IMR-90 (cell line): ENCODE data around the gene ANK2. TPM values are rescaled to one million over a fixed set of nuclear protein-coding genes. Genes with fewer than 3 reads are reported as not detected.

Experiments used
- ATAC-seq: fragments of 200-7000 bp; cut with Tn5 transposase; 2 replicates; pipeline ENCODE4 v1.9.1; 2020; ENCODE audit warnings: low read depth, mild to moderate bottlenecking, moderate library complexity
- BruUV-seq: library from RNA; stranded (reverse); fragments of 400-500 nt; replicated peaks from 2 replicates; lab custom pipeline; 2021; lab: Mats Ljungman, UMichigan
- CTCF ChIA-PET: fragments of 300-600 bp; formaldehyde crosslinking; extraction: SDS; loops from one replicate; lab custom pipeline; 2021; ENCODE audit warnings: antibody characterized with exemption; lab: Yijun Ruan, JAX
- POLR2A ChIA-PET: fragments of 300-600 bp; sonication (Branson Sonifier 250); formaldehyde crosslinking; loops from one replicate; lab custom pipeline; 2022; ENCODE audit warnings: antibody characterized with exemption; ENCODE audit not compliant: unreplicated experiment; lab: Charles Lee
- DNase-seq: peaks from one replicate; pipeline ENCODE4 v3.0.0; 2013
- H2AFZ ChIP-seq: replicated peaks from 2 replicates; pipeline ENCODE3; 2013; ENCODE audit warnings: low read length, mild to moderate bottlenecking; ENCODE audit not compliant: poor library complexity
- H2AK5ac ChIP-seq: 2 replicates; pipeline ENCODE4 v1.6.1; 2013; ENCODE audit warnings: low read depth, low read length, inconsistent platforms
- H2AK9ac ChIP-seq: replicated peaks from 2 replicates; pipeline ENCODE3; 2013; ENCODE audit warnings: mild to moderate bottlenecking, low read depth, low read length, moderate library complexity; ENCODE audit not compliant: poor library complexity
- H2BK120ac ChIP-seq: 2 replicates; pipeline ENCODE4 v1.6.1; 2013; ENCODE audit warnings: low read depth, low read length, inconsistent platforms
- H2BK15ac ChIP-seq: 3 replicates; pipeline ENCODE4 v1.6.1; 2013; ENCODE audit warnings: low read depth, low read length, inconsistent platforms
- H2BK20ac ChIP-seq: 2 replicates; pipeline ENCODE4 v1.6.1; 2013; ENCODE audit warnings: low read depth, mild to moderate bottlenecking, inconsistent platforms, low read length, moderate library complexity
- H2BK5ac ChIP-seq: 2 replicates; pipeline ENCODE4 v1.6.1; 2013; ENCODE audit warnings: mild to moderate bottlenecking, low read depth, low read length, inconsistent platforms; ENCODE audit not compliant: poor library complexity, severe bottlenecking
- H3K14ac ChIP-seq: replicated peaks from 2 replicates; pipeline ENCODE4 v1.6.1; 2013; ENCODE audit warnings: low read depth, low read length, inconsistent platforms
- H3K18ac ChIP-seq: 2 replicates; pipeline ENCODE4 v1.6.1; 2013; ENCODE audit warnings: low read depth, low read length, control low read depth
- H3K23ac ChIP-seq: 2 replicates; pipeline ENCODE4 v1.6.1; 2013; ENCODE audit warnings: low read depth, low read length, inconsistent platforms
- H3K27ac ChIP-seq: 2 replicates; pipeline ENCODE4 v1.5.1; 2013; ENCODE audit warnings: mild to moderate bottlenecking, control low read depth, low read length; ENCODE audit not compliant: insufficient read depth
- H3K27me3 ChIP-seq: 2 replicates; pipeline ENCODE4 v1.6.1; 2013; ENCODE audit warnings: low read length; ENCODE audit not compliant: control insufficient read depth, insufficient read depth
- H3K36me3 ChIP-seq: 2 replicates; pipeline ENCODE4 v1.6.1; 2013; ENCODE audit warnings: low read length, mixed read lengths; ENCODE audit not compliant: control insufficient read depth, insufficient read depth
- H3K4ac ChIP-seq: 2 replicates; pipeline ENCODE4 v1.6.1; 2013; ENCODE audit warnings: low read depth, low read length, inconsistent platforms
- H3K4me1 ChIP-seq: 2 replicates; pipeline ENCODE4 v1.6.1; 2013; ENCODE audit warnings: low read length, mixed read lengths; ENCODE audit not compliant: control insufficient read depth, insufficient read depth
- H3K4me2 ChIP-seq: 2 replicates; pipeline ENCODE4 v1.6.1; 2013; ENCODE audit warnings: low read depth, mild to moderate bottlenecking, control low read depth, low read length, moderate library complexity
- H3K4me3 ChIP-seq: 2 replicates; pipeline ENCODE4 v1.5.1; 2013; ENCODE audit warnings: low read depth, mild to moderate bottlenecking, control low read depth, low read length, moderate library complexity; ENCODE audit not compliant: insufficient read depth
- H3K56ac ChIP-seq: 2 replicates; pipeline ENCODE4 v1.6.1; 2013; ENCODE audit warnings: low read length, inconsistent platforms; ENCODE audit not compliant: insufficient read depth; ENCODE audit errors: extremely low read depth
- H3K79me1 ChIP-seq, 2 experiments: 2 replicates each; pipeline ENCODE4 v1.6.1; 2013; ENCODE audit warnings: low read length in 2 of 2, inconsistent platforms in 1 of 2, low read depth in 1 of 2
- H3K9ac ChIP-seq: 2 replicates; pipeline ENCODE4 v1.6.1; 2013; ENCODE audit warnings: low read depth, low read length, control low read depth
- H3K9me1 ChIP-seq: 2 replicates; pipeline ENCODE4 v1.6.1; 2013; ENCODE audit warnings: low read length, inconsistent platforms; ENCODE audit not compliant: insufficient read depth
- H3K9me3 ChIP-seq: 2 replicates; pipeline ENCODE4 v1.6.1; 2013; ENCODE audit warnings: low read length; ENCODE audit not compliant: control insufficient read depth, insufficient read depth
- H4K20me1 ChIP-seq: 2 replicates; pipeline ENCODE4 v1.6.1; 2013; ENCODE audit warnings: low read length, inconsistent platforms; ENCODE audit not compliant: insufficient read depth
- H4K5ac ChIP-seq: 2 replicates; pipeline ENCODE4 v1.6.1; 2013; ENCODE audit warnings: mild to moderate bottlenecking, low read depth, low read length, control low read depth
- H4K8ac ChIP-seq, 2 experiments: 2 replicates each; pipeline ENCODE4 v1.6.1; 2013; ENCODE audit warnings: low read depth in 2 of 2, low read length in 2 of 2, control low read depth in 1 of 2, inconsistent platforms in 1 of 2
- H4K91ac ChIP-seq: 2 replicates; pipeline ENCODE4 v1.6.1; 2013; ENCODE audit warnings: low read depth, low read length, inconsistent platforms; ENCODE audit not compliant: insufficient read depth
- CEBPB ChIP-seq: IDR thresholded peaks from 2 replicates; pipeline ENCODE4 v1.6.1; 2012; ENCODE audit warnings: low read depth, low read length, improper control_type of control experiment
- FOS ChIP-seq: fragments of 150-350 bp; IDR thresholded peaks from 2 replicates; pipeline ENCODE4 v1.6.1; 2016; ENCODE audit warnings: low read depth, low read length
- MAFK ChIP-seq: IDR thresholded peaks from 2 replicates; pipeline ENCODE4 v1.6.1; 2012; ENCODE audit warnings: low read depth, low read length, improper control_type of control experiment
- SMC3 ChIP-seq: fragments of 150-350 bp; IDR thresholded peaks from 2 replicates; pipeline ENCODE4 v1.6.1; 2016; ENCODE audit warnings: low read depth, mild to moderate bottlenecking, antibody characterized with exemption, low read length, moderate library complexity
- WGBS, 2 experiments: methylation state at CpG; one replicate each; pipeline versions ENCODE4 v1.1.5 to v1.1.7; 2013; ENCODE audit warnings: missing lambda C conversion rate in 2 of 2; ENCODE audit not compliant: insufficient read length in 1 of 2; ENCODE audit errors: extremely low coverage in 2 of 2; 5-methylcytosine and 5-hydroxymethylcytosine counted together
- dilution Hi-C: fragments of 300-500 bp; cut with HindIII; formaldehyde crosslinking; loops from one replicate; pipeline ENCODE4 v1.14.3; 2018; ENCODE audit warnings: low sequenced_read_pairs; ENCODE audit not compliant: unreplicated experiment
- in situ Hi-C: fragments of 300-500 bp; cut with MboI; formaldehyde crosslinking; loops from 3 replicates; pipeline ENCODE4 v1.14.3; 2019; ENCODE audit warnings: low sequenced_read_pairs, inconsistent platforms, mixed read lengths
- intact Hi-C: fragments of 100-400 bp; cut with micrococcal nuclease; formaldehyde crosslinking; loops from 2 replicates; pipeline ENCODE4 v1.10.0; 2022
- polyA plus RNA-seq, 3 experiments: library from polyadenylated mRNA; depleted of rRNA; stranded (reverse); fragments of >200 nt; gene quantifications; 2 replicates each; pipeline ENCODE4 v1.2.3, GENCODE V29; 2012; ENCODE audit warnings: low replicate concordance in 1 of 3
- total RNA-seq: library from RNA; depleted of rRNA; stranded (reverse); fragments of >200 nt; gene quantifications from 2 replicates; pipeline ENCODE4 v1.2.3, GENCODE V29; 2012

The ANK2 gene
- total and polyA plus RNA-seq, 2 of the 4 experiments (the other 2 are of a cell fraction), result 0.82 to 6.6 TPM

DNA sequence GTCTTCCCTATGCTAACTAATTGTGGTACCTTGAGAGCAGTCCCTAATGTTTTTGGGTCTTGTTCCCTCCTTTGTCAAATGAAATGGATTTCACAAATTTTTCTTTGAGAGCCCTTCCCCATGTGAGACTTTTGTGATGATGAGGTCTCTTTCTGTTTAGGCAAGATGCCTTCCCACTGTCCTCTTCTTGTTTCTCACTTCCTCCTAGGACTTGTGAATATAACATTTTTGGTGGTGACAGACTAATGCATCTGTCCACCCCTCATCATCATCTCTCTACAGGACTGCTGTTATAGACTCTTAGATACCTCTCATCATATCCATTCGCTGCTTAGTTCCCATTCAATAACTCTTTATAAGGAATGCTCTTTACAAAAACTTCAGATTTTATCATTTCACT lies 8.7 kb upstream of the ANK2 start:
- Histone ChIP-seq H3K18ac (no peak overlapping the region), H3K4me2 (no peak overlapping the region), H2AK9ac (no peak overlapping the region), H3K27ac (no peak overlapping the region), H3K4me3 (no peak overlapping the region), H2AK5ac (no peak overlapping the region), H3K4ac (no peak overlapping the region), H4K5ac (no peak overlapping the region), H3K9me3 (no peaks in the 10 kb centered on the region), H2BK5ac (no peak overlapping the region), H2BK120ac (no peak overlapping the region), H4K20me1 (no peaks in the 10 kb centered on the region), H3K23ac (no peak overlapping the region), H4K91ac (no peak overlapping the region), H3K56ac (no peak overlapping the region), H2BK20ac (no peak overlapping the region), H4K8ac (no peak overlapping the region), H3K79me1 (no peaks in the 10 kb centered on the region), H2BK15ac (no peak overlapping the region), H3K9ac (no peak overlapping the region), H3K14ac (no peak overlapping the region), H3K27me3 (no peaks in the 10 kb centered on the region), H2AFZ (no peak overlapping the region), H3K4me1 (no peaks in the 10 kb centered on the region), H3K9me1 (no peaks in the 10 kb centered on the region), H3K36me3 (no peaks in the 10 kb centered on the region)
- BruUV-seq, result no TSS peak
- ChIA-PET CTCF (no interaction called here), POLR2A (no interaction called here)
- TF ChIP-seq SMC3, result no peak
- TF ChIP-seq CEBPB, result no peak
- no peak for TF ChIP-seq MAFK
- no peak for TF ChIP-seq FOS
- in situ Hi-C loops (no loop called here), dilution Hi-C loops (no loop called here), intact Hi-C loops (no loop called here)
- no CpG with 5 or more reads among the region's 1 CpG for WGBS, 2 experiments
- DNase-seq (no peak), ATAC-seq (no peak)
